K562 treated with DMSO at 1 percent for 4 hours (cell line): ENCODE results near the gene DHCR24. TPM values are rescaled to one million over a fixed set of nuclear protein-coding genes. Genes with fewer than 3 reads are reported as not detected.

ENCODE experiments used
- total RNA-seq: library from RNA; unstranded; fragments of 300-600 nt; gene quantifications from 2 replicates; pipeline ENCODE4 v1.2.3, GENCODE V29; 2022; ENCODE audit not compliant: insufficient read depth

DHCR24 gene
- 81.5 and 99.8 TPM in 2 replicates for total RNA-seq

GRCh38 chr1:54886724-54887664, at the start of gene DHCR24:
Gene DHCR24, minus strand, starts transcription at chr1:54887195. Its CDS starts 76 bp downstream, at chr1:54887119.

GRCh38 chr1:54800899-54801759, 85.9 kb downstream of the DHCR24 start, which contains the start of gene TTC22:
Gene TTC22, minus strand, starts transcription at chr1:54801323. Its CDS starts 160 bp downstream, at chr1:54801163.

Other genes with a start within 250 kb of the DHCR24 start
- not detected in 2 replicates for gene MROH7, start 245.4 kb downstream of the DHCR24 start, total RNA-seq
- 13.4 and 21.8 TPM in 2 replicates for gene TTC4, start 171.3 kb downstream of the DHCR24 start, total RNA-seq
- 5.9 and 8.6 TPM in 2 replicates for gene PARS2, start 122.7 kb downstream of the DHCR24 start, total RNA-seq
- 0.17 TPM in 1 of 2 replicates, not detected in the other for gene TTC22, start 85.9 kb downstream of the DHCR24 start, total RNA-seq
- not detected in 2 replicates for gene TMEM61, start 93.4 kb upstream of the DHCR24 start, total RNA-seq
- not detected in 2 replicates for gene BSND, start 111.7 kb upstream of the DHCR24 start, total RNA-seq
- 80.7 and 100.0 TPM in 2 replicates for gene PCSK9, start 152.4 kb upstream of the DHCR24 start, total RNA-seq